CD14-positive monocyte (primary cell): ENCODE measurements around the gene ATP8A1. TPM values are rescaled to one million over a fixed set of nuclear protein-coding genes. Genes with fewer than 3 reads are reported as not detected.
"Not testable (repeated sequence)": the region's sequence is repeated elsewhere in the genome, so short reads cannot be mapped to it uniquely, and the experiment has no call there.

Experiments
- DNase-seq, 3 donors: peaks; one replicate each; pipeline ENCODE4 v3.0.0-alpha.2; 2011 to 2022
- H2AFZ ChIP-seq: 2 replicates; pipeline ENCODE4 v1.6.0; 2012; ENCODE audit warnings: mild to moderate bottlenecking, low read depth, low read length, inconsistent platforms; ENCODE audit not compliant: insufficient read depth, poor library complexity, severe bottlenecking
- H3K27ac ChIP-seq, 2 donors: 1 replicate in 1 of 2; 2 replicates in 1 of 2; pipeline ENCODE4 v1.5.1; 2012 to 2013; ENCODE audit warnings: low read length in 2 of 2, control low read depth in 1 of 2, inconsistent platforms in 1 of 2, low read depth in 1 of 2, mild to moderate bottlenecking in 1 of 2
- H3K27me3 ChIP-seq, 2 donors: one replicate each; pipeline versions ENCODE4 v1.6.0 to v1.6.1; 2011 to 2013; ENCODE audit warnings: low read length in 2 of 2; ENCODE audit not compliant: control insufficient read depth in 2 of 2, insufficient read depth in 2 of 2
- H3K36me3 ChIP-seq, 2 donors: replicated peaks in 1 of 2; 1 replicate in 1 of 2; 2 replicates in 1 of 2; pipeline versions ENCODE4 v1.5.1 to v1.6.1; 2012 to 2013; ENCODE audit warnings: low read length in 2 of 2, control low read depth in 1 of 2, inconsistent platforms in 1 of 2, mild to moderate bottlenecking in 1 of 2; ENCODE audit not compliant: insufficient read depth in 2 of 2, control insufficient read depth in 1 of 2
- H3K4me1 ChIP-seq, 2 donors: 1 replicate in 1 of 2; 2 replicates in 1 of 2; pipeline versions ENCODE4 v1.5.1 to v1.6.1; 2012 to 2013; ENCODE audit warnings: low read length in 2 of 2, control low read depth in 1 of 2, inconsistent platforms in 1 of 2, mild to moderate bottlenecking in 1 of 2, moderate library complexity in 1 of 2; ENCODE audit not compliant: insufficient read depth in 2 of 2, control insufficient read depth in 1 of 2
- H3K4me2 ChIP-seq: replicated peaks from 2 replicates; pipeline ENCODE3; 2012; ENCODE audit warnings: low read length, moderate library complexity, mild to moderate bottlenecking; ENCODE audit not compliant: poor library complexity, severe bottlenecking; ENCODE audit errors: extremely low read depth
- H3K4me3 ChIP-seq, 3 experiments: fragments of 200-600 bp in 1 of 3; sonication (generic) in 1 of 3; replicated peaks in 1 of 3; 1 replicate in 2 of 3; 2 replicates in 1 of 3; pipeline ENCODE4 v1.5.1; 2011 to 2013; ENCODE audit warnings: low read length in 3 of 3, mild to moderate bottlenecking in 3 of 3, control low read depth in 2 of 3, low read depth in 2 of 3, inconsistent platforms in 1 of 3, moderate library complexity in 1 of 3
- H3K79me2 ChIP-seq: 2 replicates; pipeline ENCODE4 v1.6.0; 2012; ENCODE audit warnings: mild to moderate bottlenecking, control low read depth, inconsistent platforms, low read length, moderate library complexity; ENCODE audit not compliant: insufficient read depth
- H3K9ac ChIP-seq: 2 replicates; pipeline ENCODE4 v1.6.0; 2017; ENCODE audit warnings: low read length, mild to moderate bottlenecking; ENCODE audit not compliant: insufficient read depth, poor library complexity, severe bottlenecking
- H3K9me3 ChIP-seq, 2 donors: replicated peaks in 1 of 2; 1 replicate in 1 of 2; 2 replicates in 1 of 2; pipeline versions ENCODE4 v1.5.1 to v1.6.1; 2012 to 2013; ENCODE audit warnings: low read length in 2 of 2, control low read depth in 1 of 2; ENCODE audit not compliant: control insufficient read depth in 1 of 2, insufficient read depth in 1 of 2
- H4K20me1 ChIP-seq: 2 replicates; pipeline ENCODE4 v1.6.0; 2012; ENCODE audit warnings: mild to moderate bottlenecking, low read length, control low read depth, moderate library complexity; ENCODE audit not compliant: insufficient read depth
- H3K27ac Mint-ChIP-seq, 7 donors: one replicate each; pipeline ENCODE4 v1.8.0; 2020; ENCODE audit warnings: mild to moderate bottlenecking in 7 of 7, mixed read lengths in 7 of 7, moderate library complexity in 6 of 7, inconsistent platforms in 2 of 7
- H3K27me3 Mint-ChIP-seq, 3 donors: one replicate each; pipeline ENCODE4 v1.8.0; 2021 to 2022; ENCODE audit warnings: low read depth in 3 of 3, mild to moderate bottlenecking in 3 of 3, mixed read lengths in 3 of 3, moderate library complexity in 3 of 3, inconsistent platforms in 1 of 3
- H3K36me3 Mint-ChIP-seq, 2 donors: one replicate each; pipeline ENCODE4 v1.8.0; 2020; ENCODE audit warnings: mixed read lengths in 2 of 2, inconsistent platforms in 1 of 2, mild to moderate bottlenecking in 1 of 2
- H3K4me1 Mint-ChIP-seq: one replicate; pipeline ENCODE4 v1.8.0; 2020; ENCODE audit warnings: mild to moderate bottlenecking, mixed read lengths
- H3K4me3 Mint-ChIP-seq, 2 donors: one replicate each; pipeline ENCODE4 v1.8.0; 2020; ENCODE audit warnings: mild to moderate bottlenecking in 2 of 2, mixed read lengths in 2 of 2, moderate library complexity in 1 of 2
- H3K9me3 Mint-ChIP-seq, 7 donors: one replicate each; pipeline ENCODE4 v1.8.0; 2020 to 2022; ENCODE audit warnings: mixed read lengths in 7 of 7, mild to moderate bottlenecking in 6 of 7, moderate library complexity in 6 of 7, inconsistent platforms in 2 of 7
- CTCF ChIP-seq: fragments of 200-600 bp; IDR thresholded peaks from one replicate; pipeline ENCODE4 v1.8.0; 2022; ENCODE audit warnings: antibody characterized with exemption, mild to moderate bottlenecking
- WGBS: methylation state at CpG from one replicate; pipeline ENCODE4 v1.1.5; 2013; ENCODE audit warnings: missing lambda C conversion rate; ENCODE audit not compliant: insufficient coverage; 5-methylcytosine and 5-hydroxymethylcytosine counted together
- intact Hi-C, 2 donors: fragments of 100-400 bp; cut with micrococcal nuclease; formaldehyde crosslinking; loops; one replicate each; pipeline versions ENCODE4 v1.15.0 to v1.15.1; 2023
- polyA plus RNA-seq, 3 donors: library from polyadenylated mRNA; depleted of rRNA in 1 of 3; unstranded in 2 of 3; stranded (reverse) in 1 of 3; fragments of 300-500 nt in 2 of 3; fragments of >200 nt in 1 of 3; fragmentation: Illumina TruSeq in 2 of 3; gene quantifications; 1 replicate in 2 of 3; 2 replicates in 1 of 3; pipeline ENCODE4 v1.2.3, GENCODE V29; 2012 to 2021

Gene ATP8A1
- polyA plus RNA-seq, 3 donors: 2.2 to 10.8 (median 3.2) TPM

- WGBS: 100% methylated on average over 2 of the region's 8 CpGs
- Histone ChIP-seq H3K9me3 (no peaks in the 10 kb centered on the region), H3K36me3 (no peaks in the 10 kb centered on the region), H3K4me2 (no peak overlapping the region), H3K9ac (no peak overlapping the region), H3K4me1 (peaks cover 24 to 29% of the 10 kb centered on the region in 2 donors), H3K27me3 (no peaks in the 10 kb centered on the region), H3K27ac (peak overlapping the region in 1 of 2 donors; percentile 4), H3K4me3 (no peak overlapping the region), H4K20me1 (no peaks in the 10 kb centered on the region), H2AFZ (no peak overlapping the region), H3K79me2 (peaks cover 39% of the 10 kb centered on the region)
- H3K9me3 Mint-ChIP-seq: peaks cover 7 to 18% (median 11%) of the 10 kb centered on the region in 7 donors
- peaks cover 12 to 14% of the 10 kb centered on the region in 2 donors for H3K36me3 Mint-ChIP-seq
- no peak for TF ChIP-seq CTCF
- H3K4me3 Mint-ChIP-seq: no peak overlapping the region
- peak overlapping the region in 6 of 7 donors; percentile 23 to 71 (median 44) for H3K27ac Mint-ChIP-seq
- DNase-seq: no peak
- H3K4me1 Mint-ChIP-seq: peaks cover 37% of the 10 kb centered on the region
- no peaks in the 10 kb centered on the region for H3K27me3 Mint-ChIP-seq
- intact Hi-C loops: loop anchor here in 1 of 2 donors (10.0 kb wide), 1 partner anchor 719 kb away; the partner anchor contains the start of gene TMEM33
These were observed 3.0 kb downstream of the ATP8A1 start for GRCh38 chr4:42653626-42654560.

GRCh38 chr4:42652529-42653231, 4.2 kb downstream of the ATP8A1 start:
- not testable (repeated sequence) for H2AFZ ChIP-seq, H3K4me3 ChIP-seq, H3K27me3 ChIP-seq, H3K9ac ChIP-seq, H4K20me1 ChIP-seq, H3K27me3 Mint-ChIP-seq, H3K4me2 ChIP-seq, DNase-seq, H3K27ac ChIP-seq, H3K36me3 ChIP-seq, H3K9me3 ChIP-seq, H3K4me3 Mint-ChIP-seq
- peaks cover 7 to 18% (median 11%) of the 10 kb centered on the region in 7 donors for H3K9me3 Mint-ChIP-seq
- H3K36me3 Mint-ChIP-seq: peaks cover 12 to 14% of the 10 kb centered on the region in 2 donors
- peaks cover 39% of the 10 kb centered on the region for H3K79me2 ChIP-seq
- intact Hi-C loops: loop anchor here in 1 of 2 donors (10.0 kb wide), 1 partner anchor 718 kb away; the partner anchor contains the start of gene TMEM33
- H3K4me1 ChIP-seq: peaks cover 19 to 23% of the 10 kb centered on the region in 2 donors
- peaks cover 28% of the 10 kb centered on the region for H3K4me1 Mint-ChIP-seq
- WGBS: 86% methylated on average over 2 of the region's 10 CpGs
- H3K27ac Mint-ChIP-seq: peak overlapping the region in 1 of 7 donors; percentile 33
